IMR-90 (cell line): Measurements from ENCODE around the gene TVP23C. TPM values are rescaled to one million over a fixed set of nuclear protein-coding genes. Genes with fewer than 3 reads are reported as not detected.

Experiments used
- ATAC-seq: fragments of 200-7000 bp; cut with Tn5 transposase; 2 replicates; pipeline ENCODE4 v1.9.1; 2020; ENCODE audit warnings: low read depth, mild to moderate bottlenecking, moderate library complexity
- BruUV-seq: library from RNA; stranded (reverse); fragments of 400-500 nt; replicated peaks from 2 replicates; lab custom pipeline; 2021; lab: Mats Ljungman, UMichigan
- CTCF ChIA-PET: fragments of 300-600 bp; formaldehyde crosslinking; extraction: SDS; loops from one replicate; lab custom pipeline; 2021; ENCODE audit warnings: antibody characterized with exemption; lab: Yijun Ruan, JAX
- POLR2A ChIA-PET: fragments of 300-600 bp; sonication (Branson Sonifier 250); formaldehyde crosslinking; loops from one replicate; lab custom pipeline; 2022; ENCODE audit warnings: antibody characterized with exemption; ENCODE audit not compliant: unreplicated experiment; lab: Charles Lee
- DNase-seq: peaks from one replicate; pipeline ENCODE4 v3.0.0; 2013
- H2AFZ ChIP-seq: replicated peaks from 2 replicates; pipeline ENCODE3; 2013; ENCODE audit warnings: low read length, mild to moderate bottlenecking; ENCODE audit not compliant: poor library complexity
- H2AK5ac ChIP-seq: 2 replicates; pipeline ENCODE4 v1.6.1; 2013; ENCODE audit warnings: low read depth, low read length, inconsistent platforms
- H2AK9ac ChIP-seq: replicated peaks from 2 replicates; pipeline ENCODE3; 2013; ENCODE audit warnings: mild to moderate bottlenecking, low read depth, low read length, moderate library complexity; ENCODE audit not compliant: poor library complexity
- H2BK120ac ChIP-seq: 2 replicates; pipeline ENCODE4 v1.6.1; 2013; ENCODE audit warnings: low read depth, low read length, inconsistent platforms
- H2BK15ac ChIP-seq: 3 replicates; pipeline ENCODE4 v1.6.1; 2013; ENCODE audit warnings: low read depth, low read length, inconsistent platforms
- H2BK20ac ChIP-seq: 2 replicates; pipeline ENCODE4 v1.6.1; 2013; ENCODE audit warnings: low read depth, mild to moderate bottlenecking, inconsistent platforms, low read length, moderate library complexity
- H2BK5ac ChIP-seq: 2 replicates; pipeline ENCODE4 v1.6.1; 2013; ENCODE audit warnings: mild to moderate bottlenecking, low read depth, low read length, inconsistent platforms; ENCODE audit not compliant: poor library complexity, severe bottlenecking
- H3K14ac ChIP-seq: replicated peaks from 2 replicates; pipeline ENCODE4 v1.6.1; 2013; ENCODE audit warnings: low read depth, low read length, inconsistent platforms
- H3K18ac ChIP-seq: 2 replicates; pipeline ENCODE4 v1.6.1; 2013; ENCODE audit warnings: low read depth, low read length, control low read depth
- H3K23ac ChIP-seq: 2 replicates; pipeline ENCODE4 v1.6.1; 2013; ENCODE audit warnings: low read depth, low read length, inconsistent platforms
- H3K27ac ChIP-seq: 2 replicates; pipeline ENCODE4 v1.5.1; 2013; ENCODE audit warnings: mild to moderate bottlenecking, control low read depth, low read length; ENCODE audit not compliant: insufficient read depth
- H3K27me3 ChIP-seq: 2 replicates; pipeline ENCODE4 v1.6.1; 2013; ENCODE audit warnings: low read length; ENCODE audit not compliant: control insufficient read depth, insufficient read depth
- H3K36me3 ChIP-seq: 2 replicates; pipeline ENCODE4 v1.6.1; 2013; ENCODE audit warnings: low read length, mixed read lengths; ENCODE audit not compliant: control insufficient read depth, insufficient read depth
- H3K4ac ChIP-seq: 2 replicates; pipeline ENCODE4 v1.6.1; 2013; ENCODE audit warnings: low read depth, low read length, inconsistent platforms
- H3K4me1 ChIP-seq: 2 replicates; pipeline ENCODE4 v1.6.1; 2013; ENCODE audit warnings: low read length, mixed read lengths; ENCODE audit not compliant: control insufficient read depth, insufficient read depth
- H3K4me2 ChIP-seq: 2 replicates; pipeline ENCODE4 v1.6.1; 2013; ENCODE audit warnings: low read depth, mild to moderate bottlenecking, control low read depth, low read length, moderate library complexity
- H3K4me3 ChIP-seq: 2 replicates; pipeline ENCODE4 v1.5.1; 2013; ENCODE audit warnings: low read depth, mild to moderate bottlenecking, control low read depth, low read length, moderate library complexity; ENCODE audit not compliant: insufficient read depth
- H3K56ac ChIP-seq: 2 replicates; pipeline ENCODE4 v1.6.1; 2013; ENCODE audit warnings: low read length, inconsistent platforms; ENCODE audit not compliant: insufficient read depth; ENCODE audit errors: extremely low read depth
- H3K79me1 ChIP-seq, 2 experiments: 2 replicates each; pipeline ENCODE4 v1.6.1; 2013; ENCODE audit warnings: low read length in 2 of 2, inconsistent platforms in 1 of 2, low read depth in 1 of 2
- H3K9ac ChIP-seq: 2 replicates; pipeline ENCODE4 v1.6.1; 2013; ENCODE audit warnings: low read depth, low read length, control low read depth
- H3K9me1 ChIP-seq: 2 replicates; pipeline ENCODE4 v1.6.1; 2013; ENCODE audit warnings: low read length, inconsistent platforms; ENCODE audit not compliant: insufficient read depth
- H3K9me3 ChIP-seq: 2 replicates; pipeline ENCODE4 v1.6.1; 2013; ENCODE audit warnings: low read length; ENCODE audit not compliant: control insufficient read depth, insufficient read depth
- H4K20me1 ChIP-seq: 2 replicates; pipeline ENCODE4 v1.6.1; 2013; ENCODE audit warnings: low read length, inconsistent platforms; ENCODE audit not compliant: insufficient read depth
- H4K5ac ChIP-seq: 2 replicates; pipeline ENCODE4 v1.6.1; 2013; ENCODE audit warnings: mild to moderate bottlenecking, low read depth, low read length, control low read depth
- H4K8ac ChIP-seq, 2 experiments: 2 replicates each; pipeline ENCODE4 v1.6.1; 2013; ENCODE audit warnings: low read depth in 2 of 2, low read length in 2 of 2, control low read depth in 1 of 2, inconsistent platforms in 1 of 2
- H4K91ac ChIP-seq: 2 replicates; pipeline ENCODE4 v1.6.1; 2013; ENCODE audit warnings: low read depth, low read length, inconsistent platforms; ENCODE audit not compliant: insufficient read depth
- BHLHE40 ChIP-seq: fragments of 150-350 bp; IDR thresholded peaks from 2 replicates; pipeline ENCODE4 v1.6.1; 2016; ENCODE audit warnings: mild to moderate bottlenecking, low read depth, low read length
- CEBPB ChIP-seq: IDR thresholded peaks from 2 replicates; pipeline ENCODE4 v1.6.1; 2012; ENCODE audit warnings: low read depth, low read length, improper control_type of control experiment
- CHD1 ChIP-seq: IDR thresholded peaks from 2 replicates; pipeline ENCODE4 v1.6.1; 2012; ENCODE audit warnings: low read depth, low read length, improper control_type of control experiment
- ELK1 ChIP-seq: fragments of 150-350 bp; IDR thresholded peaks from 2 replicates; pipeline ENCODE4 v1.6.1; 2016; ENCODE audit warnings: low read depth, mild to moderate bottlenecking, low read length, moderate library complexity, borderline replicate concordance
- FOS ChIP-seq: fragments of 150-350 bp; IDR thresholded peaks from 2 replicates; pipeline ENCODE4 v1.6.1; 2016; ENCODE audit warnings: low read depth, low read length
- MAZ ChIP-seq: IDR thresholded peaks from 2 replicates; pipeline ENCODE4 v1.6.1; 2012; ENCODE audit warnings: low read depth, mild to moderate bottlenecking, low read length, improper control_type of control experiment, moderate library complexity, borderline replicate concordance
- MXI1 ChIP-seq: IDR thresholded peaks from 2 replicates; pipeline ENCODE4 v1.6.1; 2012; ENCODE audit warnings: low read depth, mild to moderate bottlenecking, low read length, moderate library complexity, borderline replicate concordance
- NFE2L2 ChIP-seq: fragments of 150-350 bp; IDR thresholded peaks from 2 replicates; pipeline ENCODE4 v1.6.1; 2016; ENCODE audit warnings: low read depth, mild to moderate bottlenecking, low read length
- POLR2A ChIP-seq: IDR thresholded peaks from 2 replicates; pipeline ENCODE4 v1.6.1; 2012; ENCODE audit warnings: mild to moderate bottlenecking, low read depth, low read length
- RAD21 ChIP-seq: IDR thresholded peaks from 2 replicates; pipeline ENCODE4 v1.6.1; 2012; ENCODE audit warnings: low read length, improper control_type of control experiment
- RCOR1 ChIP-seq: IDR thresholded peaks from 2 replicates; pipeline ENCODE4 v1.6.1; 2012; ENCODE audit warnings: mild to moderate bottlenecking, low read length, improper control_type of control experiment; ENCODE audit not compliant: insufficient replicate concordance
- SMC3 ChIP-seq: fragments of 150-350 bp; IDR thresholded peaks from 2 replicates; pipeline ENCODE4 v1.6.1; 2016; ENCODE audit warnings: low read depth, mild to moderate bottlenecking, antibody characterized with exemption, low read length, moderate library complexity
- WGBS, 2 experiments: methylation state at CpG; one replicate each; pipeline versions ENCODE4 v1.1.5 to v1.1.7; 2013; ENCODE audit warnings: missing lambda C conversion rate in 2 of 2; ENCODE audit not compliant: insufficient read length in 1 of 2; ENCODE audit errors: extremely low coverage in 2 of 2; 5-methylcytosine and 5-hydroxymethylcytosine counted together
- dilution Hi-C: fragments of 300-500 bp; cut with HindIII; formaldehyde crosslinking; loops from one replicate; pipeline ENCODE4 v1.14.3; 2018; ENCODE audit warnings: low sequenced_read_pairs; ENCODE audit not compliant: unreplicated experiment
- in situ Hi-C: fragments of 300-500 bp; cut with MboI; formaldehyde crosslinking; loops from 3 replicates; pipeline ENCODE4 v1.14.3; 2019; ENCODE audit warnings: low sequenced_read_pairs, inconsistent platforms, mixed read lengths
- intact Hi-C: fragments of 100-400 bp; cut with micrococcal nuclease; formaldehyde crosslinking; loops from 2 replicates; pipeline ENCODE4 v1.10.0; 2022
- polyA plus RNA-seq, 3 experiments: library from polyadenylated mRNA; depleted of rRNA; stranded (reverse); fragments of >200 nt; gene quantifications; 2 replicates each; pipeline ENCODE4 v1.2.3, GENCODE V29; 2012; ENCODE audit warnings: low replicate concordance in 1 of 3
- total RNA-seq: library from RNA; depleted of rRNA; stranded (reverse); fragments of >200 nt; gene quantifications from 2 replicates; pipeline ENCODE4 v1.2.3, GENCODE V29; 2012
- TF ChIP-seq, protein P1 (sequence below): conservative IDR thresholded peaks from 2 replicates; pipeline ENCODE4 v1.5.1; 2012; ENCODE audit warnings: mild to moderate bottlenecking, low read depth, low read length, improper control_type of control experiment

Gene TVP23C
- total and polyA plus RNA-seq, 2 of the 4 experiments (the other 2 are of a cell fraction): 7.5 to 12.0 TPM

DNA sequence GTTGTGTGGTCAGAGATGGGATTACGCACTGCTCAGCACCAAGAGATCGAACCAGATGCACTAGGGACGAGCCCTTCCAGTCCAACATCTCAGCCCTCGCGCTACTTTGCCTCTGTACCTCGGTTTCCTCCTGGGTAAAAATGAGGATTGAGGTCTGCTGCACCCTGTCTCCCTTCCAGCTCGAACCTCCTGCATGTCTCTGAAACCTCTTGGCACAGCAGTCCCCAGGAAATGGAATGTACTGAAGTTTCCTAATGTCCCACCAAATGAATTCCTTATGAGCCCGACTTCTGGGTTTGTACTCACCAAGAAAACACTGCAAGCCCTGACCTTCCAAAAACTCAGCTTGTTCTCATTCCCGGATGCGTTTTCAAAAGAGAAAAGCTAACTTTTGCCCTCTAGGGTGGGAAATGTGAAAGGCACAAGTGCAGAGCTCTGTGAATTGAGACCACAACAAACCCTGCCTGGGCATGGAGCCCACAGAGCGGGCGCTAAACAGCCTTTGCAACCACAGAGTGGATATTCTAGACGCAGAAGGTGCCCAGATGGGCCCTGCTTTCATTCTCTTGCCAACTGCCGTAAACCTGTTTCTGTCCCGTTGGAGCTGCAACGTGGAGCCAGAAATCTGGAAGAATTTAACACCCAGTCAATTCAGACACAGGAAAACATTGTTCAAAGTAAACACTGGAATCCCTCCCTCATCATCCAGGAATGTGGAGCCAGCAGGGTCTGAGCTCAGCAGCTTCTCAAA is 106.1 kb downstream of the TVP23C start:
- Histone ChIP-seq H3K14ac (peak overlapping the region; percentile 76), H3K9me3 (peaks cover 3% of the 10 kb centered on the region), H2BK20ac (peak overlapping the region; percentile 90), H3K18ac (peak overlapping the region; percentile 73), H2AFZ (peak overlapping the region; percentile 83), H2AK5ac (peak overlapping the region; percentile 65), H4K8ac (peak overlapping the region; percentile 51 to 73; a peak in 3 of 4 replicates), H2AK9ac (peak overlapping the region; percentile 70), H3K27me3 (no peaks in the 10 kb centered on the region), H3K9me1 (peaks cover 18% of the 10 kb centered on the region; the same call in 1 of the 2 replicates), H2BK15ac (peak overlapping the region; percentile 18; the same call in 2 of the 3 replicates), H3K9ac (peak overlapping the region; percentile 30), H3K23ac (peak overlapping the region; percentile 80), H3K79me1 (no peaks in the 10 kb centered on the region), H2BK120ac (peak overlapping the region; percentile 88), H3K4ac (peak overlapping the region; percentile 89), H3K27ac (peak overlapping the region; percentile 66), H4K5ac (peak overlapping the region; percentile 11; the same call in 1 of the 2 replicates), H4K20me1 (no peaks in the 10 kb centered on the region), H3K4me2 (peak overlapping the region; percentile 57), H4K91ac (peak overlapping the region; percentile 91), H3K4me3 (no peak overlapping the region), H3K4me1 (peaks cover 22% of the 10 kb centered on the region), H2BK5ac (peak overlapping the region; percentile 12), H3K36me3 (peaks cover 3% of the 10 kb centered on the region; the same call in 1 of the 2 replicates), H3K56ac (peak overlapping the region; percentile 32; the same call in 1 of the 2 replicates)
- DNase-seq: peak; percentile 84
- intact Hi-C loops: loop anchor here (1.0 to 5.0 kb wide), 4 partner anchors 22 to 960 kb away; partner anchors contain the start of gene TRPV2
- ChIA-PET POLR2A (interaction anchor here (0.8 to 1.5 kb wide), 2 partner anchors 151 to 194 kb away, joined by 3 to 4 read pairs; no protein-coding TSS in a partner anchor), CTCF (interaction anchor here (0.6 to 2.3 kb wide), 11 partner anchors 18 to 993 kb away, joined by 3 to 11 read pairs (median 3); no protein-coding TSS in a partner anchor)
- no TSS peak for BruUV-seq
- in situ Hi-C loops: no loop called here
- peak; percentile 76 for ATAC-seq
- WGBS, 2 experiments: 9% methylated on average over 4 of the region's 16 CpGs; no CpG with 5 or more reads in 1 of the 2 experiments
- dilution Hi-C loops: no loop called here
- TF ChIP-seq, protein P1, sequence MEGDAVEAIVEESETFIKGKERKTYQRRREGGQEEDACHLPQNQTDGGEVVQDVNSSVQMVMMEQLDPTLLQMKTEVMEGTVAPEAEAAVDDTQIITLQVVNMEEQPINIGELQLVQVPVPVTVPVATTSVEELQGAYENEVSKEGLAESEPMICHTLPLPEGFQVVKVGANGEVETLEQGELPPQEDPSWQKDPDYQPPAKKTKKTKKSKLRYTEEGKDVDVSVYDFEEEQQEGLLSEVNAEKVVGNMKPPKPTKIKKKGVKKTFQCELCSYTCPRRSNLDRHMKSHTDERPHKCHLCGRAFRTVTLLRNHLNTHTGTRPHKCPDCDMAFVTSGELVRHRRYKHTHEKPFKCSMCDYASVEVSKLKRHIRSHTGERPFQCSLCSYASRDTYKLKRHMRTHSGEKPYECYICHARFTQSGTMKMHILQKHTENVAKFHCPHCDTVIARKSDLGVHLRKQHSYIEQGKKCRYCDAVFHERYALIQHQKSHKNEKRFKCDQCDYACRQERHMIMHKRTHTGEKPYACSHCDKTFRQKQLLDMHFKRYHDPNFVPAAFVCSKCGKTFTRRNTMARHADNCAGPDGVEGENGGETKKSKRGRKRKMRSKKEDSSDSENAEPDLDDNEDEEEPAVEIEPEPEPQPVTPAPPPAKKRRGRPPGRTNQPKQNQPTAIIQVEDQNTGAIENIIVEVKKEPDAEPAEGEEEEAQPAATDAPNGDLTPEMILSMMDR: peak; percentile 51
- TF ChIP-seq BHLHE40: no peak
- no peak; the same call in 1 of the 2 replicates for TF ChIP-seq MAZ
- TF ChIP-seq CHD1: no peak
- TF ChIP-seq NFE2L2: no peak
- TF ChIP-seq RAD21: peak; percentile 54
- no peak for TF ChIP-seq POLR2A
- TF ChIP-seq RCOR1: no peak
- TF ChIP-seq CEBPB: no peak
- no peak for TF ChIP-seq ELK1
- TF ChIP-seq SMC3: peak; percentile 31; the same call in 1 of the 2 replicates
- peak; percentile 9; the same call in 1 of the 2 replicates for TF ChIP-seq FOS
- TF ChIP-seq MXI1: 0 out of 2 replicates have a peak, but pooled peaks have one; percentile 44
